ENCODE data around the gene FABP2. TPM values are rescaled to one million over a fixed set of nuclear protein-coding genes. Genes with fewer than 3 reads are reported as not detected.
"Not testable (repeated sequence)": the region's sequence is repeated elsewhere in the genome, so short reads cannot be mapped to it uniquely, and the experiment has no call there.

FABP2 gene
- total and polyA plus RNA-seq, 2 of the 8 experiments (the other 6 are each of a cell fraction or from before 2014, with no cell fraction given), result not detected

DNA sequence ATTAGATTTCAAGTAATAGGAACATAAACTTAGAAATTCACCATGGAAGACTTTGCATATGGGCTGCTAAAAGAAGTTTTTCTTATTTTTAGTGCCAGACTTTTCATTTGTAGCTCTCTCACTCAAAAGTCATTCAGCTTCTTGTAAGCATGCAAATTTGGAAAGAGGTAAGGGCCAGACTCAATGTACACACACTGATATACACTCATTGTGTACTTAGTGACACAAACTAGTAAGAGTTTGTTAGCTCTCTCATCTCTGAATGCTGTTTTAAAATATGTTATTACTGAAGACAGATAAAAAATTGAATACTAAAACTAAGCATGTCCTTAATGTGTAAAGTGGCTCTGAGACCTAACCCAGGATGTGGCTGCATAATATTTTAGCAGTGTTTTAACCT, 18.0 kb upstream of the FABP2 start:
- H2BK12ac ChIP-seq (ENCODE audit: low read depth, low read length); H2BK120ac ChIP-seq (replicated peaks; ENCODE audit: low read depth, low read length); H3K4me2 ChIP-seq (ENCODE audit: insufficient read depth in 1 of 2, low read depth in 2 of 2, low read length in 2 of 2); H3K4ac ChIP-seq (replicated peaks; ENCODE audit: insufficient read length, low read depth, low read length); H4K5ac ChIP-seq (ENCODE audit: insufficient read length, low read depth, low read length); DNase-seq (ENCODE audit: low read depth in 1 of 2, low spot score in 2 of 2); H2BK20ac ChIP-seq (ENCODE audit: low read length); H3K79me2 ChIP-seq (ENCODE audit: control insufficient read depth in 1 of 2, insufficient read depth in 2 of 2, low read length in 2 of 2); H2AFZ ChIP-seq (ENCODE audit: low read length); H3K9me3 ChIP-seq (ENCODE audit: insufficient read depth in 2 of 2, low read depth in 1 of 2, low read length in 1 of 2); H2BK15ac ChIP-seq (ENCODE audit: low read length); H4K20me1 ChIP-seq (replicated peaks in 1 of 2; ENCODE audit: control insufficient read depth in 1 of 2, insufficient read depth in 2 of 2, low read length in 2 of 2); H3K27me3 ChIP-seq (replicated peaks in 1 of 4; ENCODE audit: control insufficient read depth in 3 of 4, extremely low read depth in 1 of 4, insufficient read depth in 3 of 4, low read length in 3 of 4); H4K91ac ChIP-seq (replicated peaks; ENCODE audit: insufficient read length, low read length); POLR2A ChIA-PET (ENCODE audit: partially characterized antibody); H3K4me1 ChIP-seq (replicated peaks in 1 of 4; ENCODE audit: control insufficient read depth in 3 of 4, insufficient read depth in 4 of 4, low read length in 3 of 4); H4K8ac ChIP-seq (ENCODE audit: extremely low read depth, insufficient read depth, low read length); H3K56ac ChIP-seq (replicated peaks; ENCODE audit: insufficient read length, low read depth, low read length); H3K79me1 ChIP-seq (ENCODE audit: low read depth, low read length); H3K27ac ChIP-seq (ENCODE audit: low read depth, low read length); H3K23ac ChIP-seq (ENCODE audit: insufficient read length); H3K14ac ChIP-seq (ENCODE audit: insufficient read length); H3K36me3 ChIP-seq (ENCODE audit: control insufficient read depth in 2 of 4, insufficient read depth in 4 of 4, low read length in 3 of 4); H3K4me3 ChIP-seq (ENCODE audit: extremely low read depth in 1 of 4, insufficient read depth in 2 of 4, low read depth in 3 of 4, low read length in 4 of 4); H3K23me2 ChIP-seq (ENCODE audit: low read depth, low read length); H2AK5ac ChIP-seq (ENCODE audit: low read depth, low read length); H3K18ac ChIP-seq (ENCODE audit: extremely low read depth, low read length); FAIRE-seq; H2BK5ac ChIP-seq (ENCODE audit: low read depth, low read length); H3K9ac ChIP-seq (replicated peaks in 1 of 4; ENCODE audit: extremely low read depth in 1 of 4, low read depth in 3 of 4, low read length in 3 of 4): not testable (repeated sequence)
- CTCF ChIA-PET (ENCODE audit: partially characterized antibody), result interaction anchor here (1.2 kb wide), 1 partner anchor 26 kb away, joined by 3 read pairs; no protein-coding TSS in a partner anchor

All from H1 (cell line).